MM.1S (cell line): ENCODE results near the gene SYNE1.

Experiments
- DNase-seq: peaks from one replicate; pipeline ENCODE4 v3.0.0-alpha.2; 2015
- H2AFZ ChIP-seq: fragments of 300-600 bp; sonication (generic); 2 replicates; pipeline ENCODE4 v1.6.0; 2016; ENCODE audit warnings: antibody characterized with exemption, low read length
- H3F3A ChIP-seq: fragments of 300-600 bp; sonication (generic); 2 replicates; pipeline ENCODE4 v1.6.1; 2016; ENCODE audit warnings: mild to moderate bottlenecking, antibody characterized with exemption, low read length, moderate library complexity, mixed read lengths; ENCODE audit not compliant: insufficient read depth
- H3K27ac ChIP-seq: fragments of 300-600 bp; sonication (generic); 2 replicates; pipeline ENCODE4 v1.5.1; 2016; ENCODE audit warnings: mild to moderate bottlenecking, low read length
- H3K27me3 ChIP-seq: fragments of 300-600 bp; sonication (generic); replicated peaks from 2 replicates; pipeline ENCODE4 v1.6.0; 2016; ENCODE audit warnings: low read length; ENCODE audit not compliant: insufficient read depth
- H3K36me3 ChIP-seq: fragments of 300-600 bp; sonication (generic); replicated peaks from 2 replicates; pipeline ENCODE4 v1.6.1; 2016; ENCODE audit warnings: mild to moderate bottlenecking, low read length, mixed read lengths; ENCODE audit not compliant: insufficient read depth
- H3K4me1 ChIP-seq: fragments of 300-600 bp; sonication (generic); 2 replicates; pipeline ENCODE4 v1.6.1; 2016; ENCODE audit warnings: low read length, mixed read lengths
- H3K4me2 ChIP-seq: fragments of 300-600 bp; sonication (generic); 2 replicates; pipeline ENCODE4 v1.6.0; 2016; ENCODE audit warnings: low read depth, low read length
- H3K4me3 ChIP-seq: fragments of 300-600 bp; sonication (generic); 2 replicates; pipeline ENCODE4 v1.5.1; 2016; ENCODE audit warnings: low read length, mixed read lengths
- H3K79me2 ChIP-seq: fragments of 300-600 bp; sonication (generic); 2 replicates; pipeline ENCODE4 v1.6.1; 2016; ENCODE audit warnings: mixed run types, low read length, mixed read lengths
- H3K9ac ChIP-seq: fragments of 300-600 bp; sonication (generic); 2 replicates; pipeline ENCODE4 v1.6.1; 2016; ENCODE audit warnings: low read length, mixed read lengths
- H3K9me2 ChIP-seq: fragments of 300-600 bp; sonication (generic); replicated peaks from 2 replicates; pipeline ENCODE4 v1.6.1; 2016; ENCODE audit warnings: mild to moderate bottlenecking, low read length, mixed read lengths; ENCODE audit not compliant: insufficient read depth
- H3K9me3 ChIP-seq: fragments of 300-600 bp; sonication (generic); replicated peaks from 2 replicates; pipeline ENCODE4 v1.6.1; 2016; ENCODE audit warnings: mild to moderate bottlenecking, low read length, mixed read lengths; ENCODE audit not compliant: insufficient read depth
- H4K20me1 ChIP-seq: fragments of 300-600 bp; sonication (generic); 2 replicates; pipeline ENCODE4 v1.6.1; 2016; ENCODE audit warnings: mild to moderate bottlenecking, low read length, moderate library complexity, mixed read lengths; ENCODE audit not compliant: insufficient read depth
- CTCF ChIP-seq: fragments of 300-600 bp; sonication (generic); IDR thresholded peaks from 2 replicates; pipeline ENCODE4 v1.5.1; 2016; ENCODE audit warnings: antibody characterized with exemption, low read length, mixed read lengths
- EZH2 ChIP-seq: fragments of 300-600 bp; sonication (generic); optimal IDR thresholded peaks from 2 replicates; pipeline ENCODE3; 2017; ENCODE audit warnings: low read depth, mild to moderate bottlenecking, antibody characterized with exemption, low read length, mixed read lengths
- EZH2phosphoT487 ChIP-seq: fragments of 300-600 bp; sonication (generic); IDR thresholded peaks from 2 replicates; pipeline ENCODE4 v1.6.1; 2018; ENCODE audit warnings: antibody characterized with exemption, low read length

The SYNE1 gene

GRCh38 chr6:152246554-152247337 is 390.4 kb downstream of the SYNE1 start:
- Histone ChIP-seq H3K9ac (no peak overlapping the region), H3F3A (no peaks in the 10 kb centered on the region), H2AFZ (no peak overlapping the region), H3K4me3 (no peak overlapping the region), H3K79me2 (no peaks in the 10 kb centered on the region), H3K27ac (no peak overlapping the region), H3K36me3 (no peaks in the 10 kb centered on the region), H3K9me2 (no peaks in the 10 kb centered on the region), H3K9me3 (no peaks in the 10 kb centered on the region), H3K4me2 (no peak overlapping the region), H3K4me1 (no peaks in the 10 kb centered on the region), H3K27me3 (no peaks in the 10 kb centered on the region), H4K20me1 (no peaks in the 10 kb centered on the region)
- DNase-seq, result no peak
- TF ChIP-seq EZH2, result no peak
- no peak for TF ChIP-seq CTCF
- no peak for TF ChIP-seq EZH2phosphoT487

GRCh38 chr6:152244998-152245630 is 392.0 kb downstream of the SYNE1 start:
- no peaks in the 10 kb centered on the region for H3K9me2 ChIP-seq
- no peak overlapping the region for H3K4me3 ChIP-seq
- no peaks in the 10 kb centered on the region for H3K27me3 ChIP-seq
- H3K4me2 ChIP-seq, result no peak overlapping the region
- H3K9ac ChIP-seq, result no peak overlapping the region
- H3K9me3 ChIP-seq, result no peaks in the 10 kb centered on the region
- TF ChIP-seq CTCF (no peak), EZH2 (no peak), EZH2phosphoT487 (no peak)
- no peaks in the 10 kb centered on the region for H3F3A ChIP-seq
- no peaks in the 10 kb centered on the region for H4K20me1 ChIP-seq
- H2AFZ ChIP-seq, result no peak overlapping the region
- DNase-seq, result no peak
- H3K4me1 ChIP-seq, result no peaks in the 10 kb centered on the region
- H3K79me2 ChIP-seq, result no peaks in the 10 kb centered on the region
- H3K27ac ChIP-seq, result no peak overlapping the region
- H3K36me3 ChIP-seq, result no peaks in the 10 kb centered on the region

GRCh38 chr6:152241013-152241766 is 396.0 kb downstream of the SYNE1 start:
- Histone ChIP-seq H3K4me3 (no peak overlapping the region), H3K9ac (no peak overlapping the region), H3K9me3 (no peaks in the 10 kb centered on the region), H3K9me2 (no peaks in the 10 kb centered on the region), H3K79me2 (no peaks in the 10 kb centered on the region), H3K4me2 (no peak overlapping the region), H3K36me3 (no peaks in the 10 kb centered on the region), H3F3A (no peaks in the 10 kb centered on the region), H2AFZ (no peak overlapping the region), H3K27me3 (no peaks in the 10 kb centered on the region), H4K20me1 (no peaks in the 10 kb centered on the region), H3K4me1 (no peaks in the 10 kb centered on the region), H3K27ac (no peak overlapping the region)
- no peak for DNase-seq
- TF ChIP-seq EZH2phosphoT487 (no peak), EZH2 (no peak), CTCF (no peak)
